Loucy (cell line): ENCODE data around the gene EAPP.

Experiments
- CTCF ChIP-seq: fragments of 200-600 bp; sonication (generic); conservative IDR thresholded peaks from 2 replicates; pipeline ENCODE4 v1.5.1; 2014; ENCODE audit warnings: mild to moderate bottlenecking, antibody characterized with exemption, low read length
- EZH2phosphoT487 ChIP-seq: fragments of 200-600 bp; IDR thresholded peaks from 2 replicates; pipeline ENCODE4 v1.6.1; 2018; ENCODE audit warnings: antibody characterized with exemption, mild to moderate bottlenecking, moderate library complexity, borderline replicate concordance

GRCh38 chr14:34488528-34488927, 51.0 kb downstream of the EAPP start:
- TF ChIP-seq CTCF (no peak), EZH2phosphoT487 (no peak)
